Stimulated activated CD4-positive, alpha-beta T cell treated with anti-CD3 and anti-CD28 coated beads, Interleukin-15, amount 100 ng/mL, for 1 hour (primary cell): ENCODE data around the gene ZNF239.
"Not testable (repeated sequence)": the region's sequence is repeated elsewhere in the genome, so short reads cannot be mapped to it uniquely, and the experiment has no call there.

ENCODE experiments used
- DNase-seq, 2 donors: peaks; one replicate each; pipeline ENCODE4 v3.0.0-alpha.2; 2020; ENCODE audit warnings: low read depth in 1 of 2, low spot score in 1 of 2

The ZNF239 gene

GRCh38 chr10:43584051-43584450 is 9.6 kb upstream of the ZNF239 start:
- no peak for DNase-seq

- no peak for DNase-seq
Measured at GRCh38 chr10:43576580-43576979, 2.2 kb upstream of the ZNF239 start.

- DNase-seq, result no peak
Measured at GRCh38 chr10:43576062-43576461, 1.6 kb upstream of the ZNF239 start.

GRCh38 chr10:43574906-43575305 is 490 bp upstream of the ZNF239 start:
- DNase-seq, result no peak

GRCh38 chr10:43573250-43574000 is 991 bp downstream of the ZNF239 start:
- no peak for DNase-seq

GRCh38 chr10:43570971-43571370 is 3.4 kb downstream of the ZNF239 start:
- no peak for DNase-seq

GRCh38 chr10:43569681-43570080 is 4.7 kb downstream of the ZNF239 start:
- DNase-seq, result no peak

GRCh38 chr10:43557214-43557613 is 17.2 kb downstream of the ZNF239 start:
- DNase-seq, result no peak

GRCh38 chr10:43543746-43544145 is 30.7 kb downstream of the ZNF239 start:
- not testable (repeated sequence) for DNase-seq

GRCh38 chr10:43524434-43525247 is 49.8 kb downstream of the ZNF239 start:
- DNase-seq, result no peak
